NCI-H2227 (cell line): ENCODE data around the gene FIBCD1.

Experiments used
- DNase-seq: peaks from one replicate; lab custom pipeline; 2025; ENCODE audit not compliant: unreplicated experiment; lab: John Stamatoyannopoulos, UW

Gene FIBCD1

GRCh38 chr9:130884111-130884531, 54.9 kb downstream of the FIBCD1 start:
- DNase-seq: no peak

- no peak for DNase-seq
Observed at GRCh38 chr9:130883479-130883878, 55.6 kb downstream of the FIBCD1 start.

GRCh38 chr9:130882696-130883225, 56.3 kb downstream of the FIBCD1 start:
- DNase-seq: no peak

- DNase-seq: no peak
Observed at GRCh38 chr9:130881516-130881915, 57.5 kb downstream of the FIBCD1 start.

GRCh38 chr9:130880599-130881220, 58.3 kb downstream of the FIBCD1 start:
- DNase-seq: no peak

- DNase-seq: no peak
Observed at GRCh38 chr9:130879863-130880411, 59.1 kb downstream of the FIBCD1 start.

- DNase-seq: no peak
Observed at GRCh38 chr9:130878295-130878694, 60.8 kb downstream of the FIBCD1 start.

GRCh38 chr9:130877300-130877699, 61.7 kb downstream of the FIBCD1 start:
- DNase-seq: no peak

- DNase-seq: no peak
Observed at GRCh38 chr9:130874783-130875182, 64.3 kb downstream of the FIBCD1 start.

GRCh38 chr9:130873966-130874365, 65.1 kb downstream of the FIBCD1 start:
- no peak for DNase-seq

GRCh38 chr9:130872912-130873503, 66.0 kb downstream of the FIBCD1 start:
- DNase-seq: no peak

- no peak for DNase-seq
Observed at GRCh38 chr9:130872508-130872907, 66.5 kb downstream of the FIBCD1 start.

- DNase-seq: no peak
Observed at GRCh38 chr9:130872093-130872492, 67.0 kb downstream of the FIBCD1 start.

- no peak for DNase-seq
Observed at GRCh38 chr9:130871395-130872062, 67.5 kb downstream of the FIBCD1 start.

GRCh38 chr9:130870491-130871381, 68.3 kb downstream of the FIBCD1 start:
- DNase-seq: no peak

GRCh38 chr9:130869250-130869649, 69.8 kb downstream of the FIBCD1 start:
- DNase-seq: peak; percentile 3

GRCh38 chr9:130868230-130868629, 70.8 kb downstream of the FIBCD1 start:
- no peak for DNase-seq

GRCh38 chr9:130867556-130867955, 71.5 kb downstream of the FIBCD1 start:
- DNase-seq: no peak

GRCh38 chr9:130866474-130866965, 72.5 kb downstream of the FIBCD1 start:
- DNase-seq: peak; percentile 83

GRCh38 chr9:130865921-130866320, 73.1 kb downstream of the FIBCD1 start:
- no peak for DNase-seq

- DNase-seq: no peak
Observed at GRCh38 chr9:130864541-130864940, 74.5 kb downstream of the FIBCD1 start.
